Measurements from ENCODE around the gene VPS35. TPM values are rescaled to one million over a fixed set of nuclear protein-coding genes. Genes with fewer than 3 reads are reported as not detected.

VPS35 gene
- polyA plus RNA-seq, 1 donor from 2014 or later, result 155 TPM

GRCh38 chr16:46736695-46737094, 47.7 kb upstream of the VPS35 start:
- Histone ChIP-seq H3K4me2 (ENCODE audit: low read length) (no peak overlapping the region), H4K20me1 (ENCODE audit: insufficient read depth) (no peaks in the 10 kb centered on the region), H3K9ac (ENCODE audit: low read length) (no peak overlapping the region), H3K9me3 (ENCODE audit: low read length) (no peaks in the 10 kb centered on the region), H2AFZ (ENCODE audit: low read depth, low read length) (no peak overlapping the region), H3K27me3 (ENCODE audit: insufficient read depth, low read depth, low read length) (no peaks in the 10 kb centered on the region), H3K27ac (ENCODE audit: low read length) (no peak overlapping the region), H3K9me2 (ENCODE audit: insufficient read depth, low read length) (no peaks in the 10 kb centered on the region), H3K36me3 (ENCODE audit: insufficient read depth, low read length) (no peaks in the 10 kb centered on the region), H3K79me2 (replicated peaks; ENCODE audit: insufficient read depth, low read length) (no peaks in the 10 kb centered on the region), H3F3A (ENCODE audit: insufficient read depth, low read length, poor library complexity, severe bottlenecking) (no peaks in the 10 kb centered on the region), H3K4me3 (ENCODE audit: low read length) (no peak overlapping the region)
- no peak for TF ChIP-seq SMC3 (conservative IDR thresholded peaks at IDR 0.05; ENCODE audit: poor library complexity)
- TF ChIP-seq EZH2 (IDR thresholded peaks at IDR 0.05; ENCODE audit: borderline replicate concordance, insufficient read depth, low read length, poor library complexity, severe bottlenecking), result no peak
- no peak for TF ChIP-seq CTCF (IDR thresholded peaks at IDR 0.05; ENCODE audit: poor library complexity, severe bottlenecking)
- TF ChIP-seq REST (IDR thresholded peaks at IDR 0.05; ENCODE audit: borderline replicate concordance), result no peak
- no peak for TF ChIP-seq POLR2AphosphoS5 (IDR thresholded peaks at IDR 0.05)
- TF ChIP-seq MXI1 (conservative IDR thresholded peaks at IDR 0.05; ENCODE audit: poor library complexity, severe bottlenecking), result no peak
- no peak for TF ChIP-seq TAF1 (IDR thresholded peaks at IDR 0.05; ENCODE audit: low read depth)
- TF ChIP-seq RAD21 (conservative IDR thresholded peaks at IDR 0.05), result no peak
- TF ChIP-seq EP300 (conservative IDR thresholded peaks at IDR 0.05; ENCODE audit: poor library complexity, severe bottlenecking), result no peak

- no peaks in the 10 kb centered on the region for H3F3A ChIP-seq (ENCODE audit: insufficient read depth, low read length, poor library complexity, severe bottlenecking)
- no peak overlapping the region for H3K4me3 ChIP-seq (ENCODE audit: low read length)
- no peaks in the 10 kb centered on the region for H3K9me2 ChIP-seq (ENCODE audit: insufficient read depth, low read length)
- H4K20me1 ChIP-seq (ENCODE audit: insufficient read depth), result no peaks in the 10 kb centered on the region
- no peak overlapping the region for H3K4me2 ChIP-seq (ENCODE audit: low read length)
- no peaks in the 10 kb centered on the region for H3K9me3 ChIP-seq (ENCODE audit: low read length)
- TF ChIP-seq POLR2AphosphoS5 (IDR thresholded peaks at IDR 0.05) (no peak), EP300 (conservative IDR thresholded peaks at IDR 0.05; ENCODE audit: poor library complexity, severe bottlenecking) (no peak), REST (IDR thresholded peaks at IDR 0.05; ENCODE audit: borderline replicate concordance) (no peak), MXI1 (conservative IDR thresholded peaks at IDR 0.05; ENCODE audit: poor library complexity, severe bottlenecking) (no peak), TAF1 (IDR thresholded peaks at IDR 0.05; ENCODE audit: low read depth) (no peak), RAD21 (conservative IDR thresholded peaks at IDR 0.05) (no peak), SMC3 (conservative IDR thresholded peaks at IDR 0.05; ENCODE audit: poor library complexity) (no peak), CTCF (IDR thresholded peaks at IDR 0.05; ENCODE audit: poor library complexity, severe bottlenecking) (no peak), EZH2 (IDR thresholded peaks at IDR 0.05; ENCODE audit: borderline replicate concordance, insufficient read depth, low read length, poor library complexity, severe bottlenecking) (no peak)
- H3K9ac ChIP-seq (ENCODE audit: low read length), result no peak overlapping the region
- H3K79me2 ChIP-seq (replicated peaks; ENCODE audit: insufficient read depth, low read length), result no peaks in the 10 kb centered on the region
- H3K27me3 ChIP-seq (ENCODE audit: insufficient read depth, low read depth, low read length), result no peaks in the 10 kb centered on the region
- H3K27ac ChIP-seq (ENCODE audit: low read length), result no peak overlapping the region
- no peak overlapping the region for H2AFZ ChIP-seq (ENCODE audit: low read depth, low read length)
- H3K36me3 ChIP-seq (ENCODE audit: insufficient read depth, low read length), result no peaks in the 10 kb centered on the region
Observed at GRCh38 chr16:46733319-46733830, 44.4 kb upstream of the VPS35 start.
